Retinal pigment epithelial cell (primary cell): ENCODE data around the gene GALNT18.

ENCODE experiments used
- DNase-seq: peaks from one replicate; pipeline ENCODE4 v3.0.0-alpha.2; 2010; ENCODE audit warnings: low read depth
- H3K4me3 ChIP-seq: 2 replicates; pipeline ENCODE4 v1.5.1; 2011; ENCODE audit warnings: mild to moderate bottlenecking, low read length, control low read depth, moderate library complexity
- TF ChIP-seq, protein P1 (sequence below): conservative IDR thresholded peaks from 2 replicates; pipeline ENCODE4 v1.5.1; 2011; ENCODE audit warnings: low read depth, low read length, control low read depth, inconsistent platforms

The GALNT18 gene

DNA sequence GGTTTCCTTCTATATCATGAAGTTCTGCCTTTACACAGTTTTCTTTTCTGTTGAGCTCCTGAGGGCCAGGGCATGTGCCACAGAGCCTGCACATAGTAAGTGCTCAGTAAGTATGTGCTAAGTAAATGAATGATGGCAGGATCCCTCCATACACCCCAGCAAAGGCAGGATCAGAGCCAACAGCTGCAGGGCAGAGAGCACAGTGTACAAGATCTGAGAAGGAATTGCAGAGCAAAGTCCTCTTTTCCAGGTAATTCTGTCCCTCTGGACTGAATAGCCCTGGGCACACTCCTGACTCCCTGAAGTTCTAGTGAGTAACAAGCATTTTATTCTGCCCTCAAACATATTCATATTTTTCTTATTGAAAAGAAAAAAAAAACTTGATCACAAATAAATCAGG, 117.7 kb downstream of the GALNT18 start:
- TF ChIP-seq, protein P1, sequence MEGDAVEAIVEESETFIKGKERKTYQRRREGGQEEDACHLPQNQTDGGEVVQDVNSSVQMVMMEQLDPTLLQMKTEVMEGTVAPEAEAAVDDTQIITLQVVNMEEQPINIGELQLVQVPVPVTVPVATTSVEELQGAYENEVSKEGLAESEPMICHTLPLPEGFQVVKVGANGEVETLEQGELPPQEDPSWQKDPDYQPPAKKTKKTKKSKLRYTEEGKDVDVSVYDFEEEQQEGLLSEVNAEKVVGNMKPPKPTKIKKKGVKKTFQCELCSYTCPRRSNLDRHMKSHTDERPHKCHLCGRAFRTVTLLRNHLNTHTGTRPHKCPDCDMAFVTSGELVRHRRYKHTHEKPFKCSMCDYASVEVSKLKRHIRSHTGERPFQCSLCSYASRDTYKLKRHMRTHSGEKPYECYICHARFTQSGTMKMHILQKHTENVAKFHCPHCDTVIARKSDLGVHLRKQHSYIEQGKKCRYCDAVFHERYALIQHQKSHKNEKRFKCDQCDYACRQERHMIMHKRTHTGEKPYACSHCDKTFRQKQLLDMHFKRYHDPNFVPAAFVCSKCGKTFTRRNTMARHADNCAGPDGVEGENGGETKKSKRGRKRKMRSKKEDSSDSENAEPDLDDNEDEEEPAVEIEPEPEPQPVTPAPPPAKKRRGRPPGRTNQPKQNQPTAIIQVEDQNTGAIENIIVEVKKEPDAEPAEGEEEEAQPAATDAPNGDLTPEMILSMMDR: no peak
- DNase-seq: no peak
- H3K4me3 ChIP-seq: no peak overlapping the region

GRCh38 chr11:11502263-11502861, 119.4 kb downstream of the GALNT18 start:
- TF ChIP-seq, protein P1: no peak
- no peak for DNase-seq
- H3K4me3 ChIP-seq: no peak overlapping the region

- no peak for DNase-seq
- TF ChIP-seq, protein P1: no peak
- H3K4me3 ChIP-seq: no peak overlapping the region
Measured at GRCh38 chr11:11501546-11502262, 120.1 kb downstream of the GALNT18 start.

GRCh38 chr11:11500744-11501487, 120.9 kb downstream of the GALNT18 start:
- TF ChIP-seq, protein P1: no peak
- H3K4me3 ChIP-seq: no peak overlapping the region
- DNase-seq: no peak

DNA sequence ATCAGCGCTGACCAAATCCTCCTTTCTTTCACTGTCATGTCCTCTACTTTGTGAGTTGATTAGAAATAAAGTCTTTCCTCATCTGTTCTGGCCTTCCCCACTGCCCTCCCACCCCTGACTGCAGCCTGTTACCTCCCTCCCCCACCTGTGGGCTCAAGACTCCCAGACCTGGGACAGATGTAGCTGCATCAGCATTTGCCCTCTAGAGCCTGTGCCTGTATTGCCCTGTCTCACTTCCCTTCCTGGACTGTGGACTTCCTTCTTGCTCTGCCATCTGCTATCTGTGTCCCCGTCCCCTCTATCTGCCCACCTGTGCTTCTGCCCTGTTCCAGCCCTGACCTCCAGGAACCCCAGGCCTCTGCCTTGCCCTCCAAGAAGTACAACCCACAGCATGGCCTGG, 122.5 kb downstream of the GALNT18 start:
- TF ChIP-seq, protein P1: no peak
- no peak overlapping the region for H3K4me3 ChIP-seq
- no peak for DNase-seq

- no peak overlapping the region for H3K4me3 ChIP-seq
- no peak for DNase-seq
- TF ChIP-seq, protein P1: no peak
Measured at GRCh38 chr11:11498195-11498594, 123.6 kb downstream of the GALNT18 start.
